WTC11 (cell line): ENCODE results near the gene IPO4. TPM values are rescaled to one million over a fixed set of nuclear protein-coding genes. Genes with fewer than 3 reads are reported as not detected.

Experiments used
- AFF4 ChIP-seq: sonication (generic); formaldehyde crosslinking; IDR thresholded peaks from 2 replicates; pipeline ENCODE4 v1.8.1; 2023; ENCODE audit warnings: mild to moderate bottlenecking, missing genetic modification reagents, borderline replicate concordance
- ATF6 ChIP-seq: sonication (generic); formaldehyde crosslinking; IDR thresholded peaks from 2 replicates; pipeline ENCODE4 v1.8.1; 2023; ENCODE audit warnings: mild to moderate bottlenecking, missing genetic modification reagents
- CREB1 ChIP-seq: sonication (generic); formaldehyde crosslinking; IDR thresholded peaks from 2 replicates; pipeline ENCODE4 v1.8.0; 2023; ENCODE audit warnings: mild to moderate bottlenecking, missing genetic modification reagents
- E2F4 ChIP-seq: sonication (generic); formaldehyde crosslinking; IDR thresholded peaks from 2 replicates; pipeline ENCODE4 v1.8.1; 2022; ENCODE audit warnings: low read depth, mild to moderate bottlenecking, moderate library complexity, missing genetic modification reagents, borderline replicate concordance
- HMGA2 ChIP-seq: fragments of 250-450 bp; sonication (Bioruptor Pico); IDR thresholded peaks from 2 replicates; pipeline ENCODE4 v1.4.0; 2021; ENCODE audit warnings: mild to moderate bottlenecking, moderate library complexity
- HMGXB4 ChIP-seq: sonication (generic); formaldehyde crosslinking; IDR thresholded peaks from 2 replicates; pipeline ENCODE4 v1.8.1; 2023; ENCODE audit warnings: mild to moderate bottlenecking, moderate library complexity, missing genetic modification reagents
- JUN ChIP-seq: sonication (generic); formaldehyde crosslinking; IDR thresholded peaks from 2 replicates; pipeline ENCODE4 v1.8.0; 2023; ENCODE audit warnings: mild to moderate bottlenecking, missing genetic modification reagents
- OVOL2 ChIP-seq: fragments of 250-450 bp; sonication (Bioruptor Pico); IDR thresholded peaks from 2 replicates; pipeline ENCODE4 v1.9.0; 2021; ENCODE audit warnings: mild to moderate bottlenecking, borderline replicate concordance
- PREB ChIP-seq: sonication (generic); formaldehyde crosslinking; IDR thresholded peaks from 2 replicates; pipeline ENCODE4 v1.8.1; 2022; ENCODE audit warnings: mild to moderate bottlenecking, missing genetic modification reagents, moderate library complexity, borderline replicate concordance
- PRRX2 ChIP-seq: fragments of 250-450 bp; sonication (Bioruptor Pico); IDR thresholded peaks from 2 replicates; pipeline ENCODE4 v1.8.0; 2021; ENCODE audit warnings: mild to moderate bottlenecking
- SOX15 ChIP-seq: fragments of 250-450 bp; sonication (Bioruptor Pico); IDR thresholded peaks from 2 replicates; pipeline ENCODE4 v1.9.0; 2021; ENCODE audit warnings: mild to moderate bottlenecking
- STAT6 ChIP-seq: sonication (generic); formaldehyde crosslinking; conservative IDR thresholded peaks from 2 replicates; pipeline ENCODE4 v1.8.1; 2023; ENCODE audit warnings: mild to moderate bottlenecking, low read depth, missing genetic modification reagents, moderate library complexity
- TEAD1 ChIP-seq: sonication (generic); formaldehyde crosslinking; IDR thresholded peaks from 2 replicates; pipeline ENCODE4 v1.8.0; 2022; ENCODE audit warnings: mild to moderate bottlenecking, missing genetic modification reagents
- TP53 ChIP-seq: sonication (generic); formaldehyde crosslinking; IDR thresholded peaks from 2 replicates; pipeline ENCODE4 v1.8.1; 2023; ENCODE audit warnings: mild to moderate bottlenecking, missing genetic modification reagents
- ZMAT4 ChIP-seq: fragments of 250-450 bp; sonication (Bioruptor Pico); IDR thresholded peaks from 2 replicates; pipeline ENCODE4 v1.9.0; 2021; ENCODE audit warnings: mild to moderate bottlenecking
- ZNF219 ChIP-seq: sonication (generic); formaldehyde crosslinking; IDR thresholded peaks from 2 replicates; pipeline ENCODE4 v1.8.0; 2023; ENCODE audit warnings: missing genetic modification reagents, mild to moderate bottlenecking, borderline replicate concordance
- ZNF281 ChIP-seq: sonication (generic); formaldehyde crosslinking; IDR thresholded peaks from 2 replicates; pipeline ENCODE4 v1.8.0; 2023; ENCODE audit warnings: mild to moderate bottlenecking, missing genetic modification reagents
- ZNF396 ChIP-seq: fragments of 250-450 bp; sonication (Bioruptor Pico); IDR thresholded peaks from 2 replicates; pipeline ENCODE4 v1.8.0; 2021; ENCODE audit warnings: mild to moderate bottlenecking, moderate library complexity, borderline replicate concordance
- ZNF671 ChIP-seq: fragments of 250-450 bp; sonication (Bioruptor Pico); IDR thresholded peaks from 2 replicates; pipeline ENCODE4 v1.8.0; 2021; ENCODE audit warnings: mild to moderate bottlenecking
- total RNA-seq: library from RNA; stranded (reverse); gene quantifications from 3 replicates; pipeline ENCODE4 v1.2.3, GENCODE V29; 2021

IPO4 gene
- total RNA-seq, 1 experiment from 2014 or later: 128 TPM

GRCh38 chr14:24141097-24141880 is 47.3 kb downstream of the IPO4 start, which contains the start of gene EMC9 (continued):
- TF ChIP-seq ZNF219 (CRISPR knock-in tag) (peak; percentile 51; the same call in 1 of the 2 replicates), STAT6 (CRISPR knock-in tag) (no peak), E2F4 (CRISPR knock-in tag) (0 out of 2 replicates have a peak, but pooled peaks have one; percentile 53), ZNF396 (no peak), HMGA2 (CRISPR knock-in tag) (no peak), ZNF281 (CRISPR knock-in tag) (no peak; the same call in 1 of the 2 replicates), TP53 (CRISPR knock-in tag) (peak; percentile 27; the same call in 1 of the 2 replicates), ZNF671 (CRISPR knock-in tag) (no peak), ZMAT4 (CRISPR knock-in tag) (no peak), TEAD1 (no peak), HMGXB4 (peak; percentile 84; the same call in 1 of the 2 replicates), OVOL2 (CRISPR knock-in tag) (no peak), JUN (CRISPR knock-in tag) (peak; percentile 68; the same call in 1 of the 2 replicates), AFF4 (CRISPR knock-in tag) (no peak), SOX15 (CRISPR knock-in tag) (no peak), PRRX2 (CRISPR knock-in tag) (no peak), CREB1 (0 out of 2 replicates have a peak, but pooled peaks have one; percentile 9), PREB (CRISPR knock-in tag) (peak; percentile 52; the same call in 1 of the 2 replicates), ATF6 (CRISPR knock-in tag) (no peak)
